GM12874 (cell line): ENCODE data around the gene TNFRSF12A.
A peak's percentile ranks its signal among the peaks of the same experiment; 100 is the strongest.

ENCODE experiments used
- TF ChIP-seq, protein P1 (sequence below): IDR thresholded peaks from 2 replicates; pipeline ENCODE4 v1.5.1; 2011; ENCODE audit warnings: low read depth, mild to moderate bottlenecking, control low read depth, low read length, moderate library complexity; ENCODE audit not compliant: insufficient read depth

The TNFRSF12A gene

DNA sequence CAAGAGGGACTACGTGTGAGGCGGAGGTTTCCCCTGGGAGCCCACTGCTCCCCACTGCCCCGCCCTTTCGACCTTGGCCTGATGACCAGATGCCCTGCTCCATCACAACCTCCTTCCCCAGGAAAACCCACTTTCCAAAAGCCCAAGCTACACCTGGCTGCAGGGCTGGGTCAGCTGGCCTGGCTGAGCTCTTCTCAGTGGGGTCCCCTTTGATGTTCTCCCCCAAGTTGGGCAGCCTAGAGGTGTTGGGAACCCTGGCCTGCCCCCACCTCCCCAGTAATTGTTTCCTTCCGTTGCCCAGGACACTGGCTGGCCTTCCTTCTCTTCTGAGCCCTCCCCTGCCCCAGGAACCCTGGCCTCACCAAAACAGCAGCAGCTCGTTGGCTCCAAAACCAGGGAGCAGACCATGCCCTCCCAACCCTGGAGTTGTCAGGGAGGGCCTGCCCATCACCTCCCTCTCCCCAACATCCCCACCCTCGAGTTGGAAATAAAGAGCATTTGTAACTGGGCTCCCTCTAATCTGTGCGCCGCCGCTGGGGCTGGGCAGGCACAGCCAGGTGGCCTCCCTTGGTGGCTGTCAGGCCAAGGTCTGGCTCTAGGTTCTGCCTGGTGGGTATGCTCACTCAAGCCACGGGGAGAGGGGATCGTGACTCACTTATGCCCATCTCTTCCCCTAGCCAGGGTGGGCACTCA lies 6.0 kb upstream of the TNFRSF12A start:
- TF ChIP-seq, protein P1, sequence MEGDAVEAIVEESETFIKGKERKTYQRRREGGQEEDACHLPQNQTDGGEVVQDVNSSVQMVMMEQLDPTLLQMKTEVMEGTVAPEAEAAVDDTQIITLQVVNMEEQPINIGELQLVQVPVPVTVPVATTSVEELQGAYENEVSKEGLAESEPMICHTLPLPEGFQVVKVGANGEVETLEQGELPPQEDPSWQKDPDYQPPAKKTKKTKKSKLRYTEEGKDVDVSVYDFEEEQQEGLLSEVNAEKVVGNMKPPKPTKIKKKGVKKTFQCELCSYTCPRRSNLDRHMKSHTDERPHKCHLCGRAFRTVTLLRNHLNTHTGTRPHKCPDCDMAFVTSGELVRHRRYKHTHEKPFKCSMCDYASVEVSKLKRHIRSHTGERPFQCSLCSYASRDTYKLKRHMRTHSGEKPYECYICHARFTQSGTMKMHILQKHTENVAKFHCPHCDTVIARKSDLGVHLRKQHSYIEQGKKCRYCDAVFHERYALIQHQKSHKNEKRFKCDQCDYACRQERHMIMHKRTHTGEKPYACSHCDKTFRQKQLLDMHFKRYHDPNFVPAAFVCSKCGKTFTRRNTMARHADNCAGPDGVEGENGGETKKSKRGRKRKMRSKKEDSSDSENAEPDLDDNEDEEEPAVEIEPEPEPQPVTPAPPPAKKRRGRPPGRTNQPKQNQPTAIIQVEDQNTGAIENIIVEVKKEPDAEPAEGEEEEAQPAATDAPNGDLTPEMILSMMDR, result no peak

DNA sequence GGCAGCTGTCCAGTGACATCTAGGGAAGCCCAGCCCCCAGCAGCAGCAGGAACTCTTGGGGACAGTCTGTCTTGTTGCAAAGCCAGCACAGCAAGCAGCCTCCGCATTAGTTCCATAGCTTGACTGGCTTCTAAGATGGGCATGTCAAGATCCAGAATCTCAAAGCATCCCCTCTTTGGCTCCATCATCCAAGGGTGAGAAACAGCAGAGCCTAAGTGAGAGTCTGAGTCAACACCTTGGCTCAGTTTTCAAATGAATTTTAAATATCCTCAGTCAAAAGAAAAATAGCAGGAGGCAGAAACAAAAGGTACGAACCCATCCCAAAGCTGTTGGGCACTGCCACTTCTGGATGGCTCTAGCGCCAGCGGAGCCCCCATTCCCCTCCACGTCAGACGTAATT lies 5.2 kb upstream of the TNFRSF12A start:
- TF ChIP-seq, protein P1, result no peak

GRCh38 chr16:3015865-3016521 lies 4.2 kb upstream of the TNFRSF12A start:
- TF ChIP-seq, protein P1, result no peak

- TF ChIP-seq, protein P1, result no peak
These were observed 2.8 kb upstream of the TNFRSF12A start for GRCh38 chr16:3017344-3017743.

DNA sequence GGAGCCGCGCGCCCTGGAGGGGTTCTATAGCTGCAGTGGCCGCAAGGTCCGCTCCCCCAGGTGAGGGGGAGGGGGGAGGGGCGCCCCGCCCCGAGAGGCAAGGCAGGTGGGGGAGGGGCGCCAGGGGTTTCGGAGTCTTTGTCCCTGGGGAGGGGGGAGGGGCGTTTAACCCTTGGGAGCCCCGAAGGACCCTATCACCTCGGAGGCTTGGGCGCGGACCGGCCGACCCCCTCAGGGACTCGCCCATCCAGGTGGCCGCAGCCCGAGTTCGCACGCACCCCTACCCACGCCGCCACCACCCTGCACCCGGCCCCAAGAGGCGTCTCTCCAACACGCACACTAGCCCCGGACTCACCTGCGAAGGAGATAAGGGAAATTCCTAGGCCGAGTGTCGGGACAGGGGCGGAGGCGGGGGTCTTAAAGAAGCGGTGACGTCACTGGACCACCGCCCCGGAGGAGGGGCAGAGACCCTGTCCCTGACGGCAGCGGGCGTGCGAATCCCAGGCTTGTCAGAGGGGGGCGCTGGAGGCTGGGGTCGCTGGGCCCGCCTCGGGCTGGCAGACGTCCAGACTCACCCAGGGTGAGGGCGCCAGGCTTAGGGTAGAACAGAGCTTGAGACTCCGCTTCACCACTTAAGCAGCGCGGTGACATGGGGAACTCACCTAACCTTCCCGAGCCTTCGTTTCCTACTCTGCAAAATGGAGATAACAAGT lies 2.2 kb upstream of the TNFRSF12A start, which contains the start of gene CLDN6:
Gene CLDN6, minus strand, starts transcription at position 390 of the 713 bp plus-strand sequence. CDS start 2,162 bp downstream, outside the sequence.
- TF ChIP-seq, protein P1, result peak; percentile 59

DNA sequence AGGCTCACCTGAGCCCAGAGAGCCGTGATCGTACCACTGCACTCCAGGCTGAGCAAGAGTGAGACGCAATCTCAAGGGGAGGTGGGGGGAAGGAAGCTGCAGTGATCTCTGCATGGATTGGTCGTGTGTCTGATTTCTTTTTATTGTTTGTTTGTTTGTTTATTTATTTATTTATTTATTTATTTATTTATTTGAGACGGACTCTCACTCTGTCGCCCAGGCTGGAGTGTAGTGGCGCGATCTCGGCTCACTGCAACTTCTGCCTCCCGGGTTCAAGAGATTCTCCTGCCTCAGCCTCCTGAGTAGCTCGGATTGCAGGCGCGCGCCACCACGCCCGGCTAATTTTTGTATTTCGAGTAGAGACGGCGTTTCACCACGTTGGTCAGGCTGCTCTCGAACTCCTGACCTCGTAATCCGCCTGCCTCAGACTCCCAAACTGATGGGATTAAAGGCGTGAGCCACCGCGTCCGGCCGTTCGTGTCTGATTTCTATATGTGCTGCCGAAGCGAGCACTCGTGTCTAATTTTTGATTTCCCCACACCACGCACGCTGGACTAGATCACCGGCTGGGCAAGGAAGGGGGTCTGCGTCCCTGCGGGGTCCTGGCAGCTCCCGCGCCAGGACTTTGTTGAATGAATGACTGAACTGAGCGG lies 448 bp upstream of the TNFRSF12A start:
- TF ChIP-seq, protein P1, result no peak
